Suppressor macrophage (primary cell): ENCODE measurements around the gene DEGS2.
A peak's percentile ranks its signal among the peaks of the same experiment; 100 is the strongest.
"Not testable (repeated sequence)": the region's sequence is repeated elsewhere in the genome, so short reads cannot be mapped to it uniquely, and the experiment has no call there.

Experiments used
- DNase-seq, 4 experiments: peaks; one replicate each; pipeline ENCODE4 v3.0.0-alpha.2; 2020 to 2022
- total RNA-seq, 17 experiments: gene quantifications; one replicate each; lab custom pipeline; 2026; ENCODE audit warnings: mixed read lengths in 6 of 17, inconsistent platforms in 3 of 17; lab: John Stamatoyannopoulos, UW

The DEGS2 gene
- total RNA-seq: 0 to 2.2 (median 0.21) reads per million in 17 experiments

DNA sequence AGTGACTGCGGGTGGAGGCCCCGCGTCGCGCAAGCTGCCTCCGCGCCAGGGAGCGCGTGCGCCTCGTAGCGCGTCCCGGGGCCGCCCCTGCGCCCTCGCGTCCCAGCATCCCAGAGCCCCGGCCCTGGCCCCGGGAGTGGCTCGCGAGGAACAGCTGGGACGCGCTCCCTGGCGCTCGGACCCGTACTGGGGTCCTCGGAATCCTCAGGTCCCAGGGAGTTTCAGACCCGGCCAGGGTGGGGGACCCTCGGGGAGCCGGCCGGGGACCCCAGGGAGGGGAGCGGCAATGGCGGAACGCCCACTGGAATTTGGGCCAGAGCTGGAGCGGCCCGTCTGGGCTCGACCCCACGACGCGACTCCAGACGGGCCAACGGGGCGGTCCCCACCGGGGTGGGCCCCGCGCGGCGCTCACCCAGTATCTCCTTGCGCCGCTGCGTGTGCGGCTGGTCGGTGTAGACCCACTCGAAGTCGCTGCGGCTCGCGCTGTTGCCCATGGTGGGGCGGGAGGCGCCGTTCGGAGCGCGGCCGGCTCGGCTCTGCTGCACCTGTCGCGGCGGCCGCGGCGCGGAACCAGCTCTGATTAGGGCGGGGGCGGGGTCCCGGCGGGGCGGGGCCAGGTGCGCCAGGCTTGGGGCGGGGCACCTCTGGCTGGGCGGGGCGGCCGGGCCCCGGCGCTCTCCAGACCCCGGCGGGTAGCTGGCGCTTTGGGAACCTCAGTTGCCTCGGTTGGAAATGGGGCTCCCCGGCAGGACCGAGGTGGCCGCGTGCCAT, at the start of gene DEGS2:
Gene DEGS2 (minus strand): TSS at position 552 of the 771 bp plus-strand sequence. CDS start 58 bp downstream, at position 494.
- peak in 1 of 4 experiments; percentile 38 for DNase-seq

DNA sequence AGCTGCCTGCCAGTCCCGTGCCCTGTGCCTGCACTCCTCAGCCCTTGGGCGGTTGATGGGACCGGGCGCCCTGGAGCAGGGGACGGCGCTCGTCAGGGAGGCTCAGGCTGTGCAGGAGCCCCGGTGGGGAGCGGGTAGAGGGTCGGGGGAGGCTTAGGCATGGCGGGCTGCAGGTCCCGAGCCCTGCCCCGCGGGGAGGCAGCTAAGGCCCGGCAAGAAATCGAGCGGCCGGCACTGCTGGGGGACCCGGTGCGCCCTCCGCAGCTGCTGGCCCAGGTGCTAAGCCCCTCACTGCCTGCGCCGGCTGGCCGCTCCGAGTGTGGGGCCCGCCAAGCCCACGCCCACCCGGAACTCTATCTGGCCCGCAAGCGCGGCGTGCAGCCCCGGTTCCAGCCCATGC, 48.7 kb upstream of the DEGS2 start:
- not testable (repeated sequence) for DNase-seq

DNA sequence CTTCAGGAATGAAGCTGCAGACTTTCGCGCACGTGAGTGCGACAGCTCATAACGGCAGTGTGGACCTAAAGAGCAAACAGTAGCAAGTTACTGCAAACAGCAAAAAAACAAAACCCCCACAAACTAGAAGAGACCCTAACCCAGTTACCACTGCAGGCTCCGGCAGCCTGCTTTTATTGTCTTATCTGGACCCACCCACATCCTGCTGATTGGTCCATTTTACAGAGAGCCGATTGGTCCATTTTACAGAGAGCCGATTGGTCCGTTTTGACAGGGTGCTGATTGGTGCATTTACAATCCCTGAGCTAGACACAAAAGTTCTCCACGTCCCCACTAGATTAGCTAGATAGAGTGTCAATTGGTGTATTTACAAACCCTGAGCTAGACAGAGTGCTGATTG, 48.1 kb upstream of the DEGS2 start:
- not testable (repeated sequence) for DNase-seq

DNA sequence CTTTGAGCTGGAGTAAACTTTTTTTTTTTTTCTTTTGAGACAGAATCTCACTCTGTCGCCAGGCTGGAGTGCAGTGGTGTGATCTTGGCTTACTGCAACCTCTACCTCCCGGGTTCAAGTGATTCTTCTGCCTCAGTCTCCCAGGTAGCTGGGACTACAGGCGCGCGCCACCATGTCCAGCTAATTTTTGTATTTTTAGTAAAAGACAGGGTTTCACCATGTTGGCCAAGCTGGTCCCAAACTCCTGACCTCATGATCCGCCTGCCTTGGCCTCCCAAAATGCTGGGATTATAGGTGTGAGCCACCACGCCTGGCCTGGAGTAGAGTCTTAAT, 45.4 kb upstream of the DEGS2 start:
- not testable (repeated sequence) for DNase-seq

DNA sequence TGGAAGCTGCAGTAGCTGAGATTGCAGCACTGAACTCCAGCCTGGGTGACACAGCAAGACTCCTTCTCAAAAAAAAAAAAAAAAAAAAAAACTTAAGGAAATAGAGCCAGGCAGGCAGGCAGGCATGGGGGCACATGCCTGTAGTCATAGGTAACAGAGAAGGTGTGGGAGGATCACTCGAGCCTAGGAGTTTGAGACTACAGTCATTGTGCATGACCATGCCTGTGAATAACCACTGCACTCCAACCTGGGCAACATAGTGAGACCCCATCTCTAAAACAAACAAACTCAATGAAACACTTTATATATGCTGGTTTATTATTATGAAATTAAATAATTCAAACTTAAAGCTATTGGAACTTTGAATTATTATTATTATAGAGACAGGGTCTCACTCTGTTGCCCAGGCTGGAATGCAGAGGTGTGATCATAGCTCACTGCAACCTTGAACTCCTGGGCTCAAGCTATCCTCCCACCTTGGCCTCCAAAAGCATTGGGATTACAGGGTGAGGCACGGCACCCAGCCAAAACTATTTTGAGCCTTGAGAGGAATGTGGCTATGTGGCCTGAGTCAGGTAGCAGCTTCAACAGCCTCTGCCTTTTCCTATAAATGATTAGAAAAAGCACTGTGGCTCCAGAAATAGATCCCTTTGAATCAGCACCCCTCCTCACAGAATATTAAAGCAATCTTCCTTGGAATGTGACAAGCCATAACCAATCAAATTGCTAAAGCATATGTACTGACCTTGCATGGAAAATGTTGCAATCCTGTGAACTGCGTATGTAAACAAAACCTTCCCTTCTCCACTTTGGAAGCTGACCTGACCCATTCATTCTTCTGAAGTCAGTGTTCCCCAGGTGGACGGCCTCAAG, 44.8 kb upstream of the DEGS2 start:
- no peak for DNase-seq

DNA sequence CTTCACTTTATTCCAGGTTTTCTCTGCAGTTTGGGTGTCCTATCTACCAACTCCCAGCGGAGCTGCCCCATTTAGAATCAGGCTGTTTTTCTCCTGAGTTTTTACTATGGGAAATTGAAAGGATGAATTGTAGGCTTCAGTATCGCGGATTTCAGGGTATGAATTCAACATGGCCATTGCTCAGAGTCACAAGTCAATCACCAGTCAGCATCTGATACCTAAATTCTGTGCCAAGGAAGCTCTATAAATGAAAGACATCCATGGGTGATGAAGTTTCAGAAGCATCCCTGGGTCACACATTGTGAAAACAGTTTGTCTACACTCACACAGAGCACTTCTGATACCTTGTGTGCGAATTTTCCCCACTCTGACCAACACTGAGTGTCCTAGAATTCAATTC, 43.7 kb upstream of the DEGS2 start:
- no peak for DNase-seq

DNA sequence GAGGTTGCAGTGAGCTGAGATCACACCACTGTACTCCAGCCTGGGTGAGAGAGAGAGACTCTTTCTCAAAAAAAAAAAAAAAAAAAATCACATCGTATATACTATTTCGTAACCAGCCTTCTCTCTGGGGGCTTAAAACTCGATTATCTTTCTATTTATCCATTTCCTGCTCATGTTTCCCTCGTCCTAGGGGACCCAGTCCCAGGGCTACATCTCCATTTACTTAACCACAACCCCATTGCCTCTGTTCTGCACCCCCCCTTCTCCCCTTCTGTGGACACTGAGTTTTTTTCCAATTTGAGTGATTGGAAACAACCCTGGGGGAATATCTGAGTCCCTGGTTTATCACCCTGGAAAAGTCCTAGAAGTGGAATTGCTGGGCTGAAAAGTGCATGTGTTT, 43.3 kb upstream of the DEGS2 start:
- DNase-seq: no peak

DNA sequence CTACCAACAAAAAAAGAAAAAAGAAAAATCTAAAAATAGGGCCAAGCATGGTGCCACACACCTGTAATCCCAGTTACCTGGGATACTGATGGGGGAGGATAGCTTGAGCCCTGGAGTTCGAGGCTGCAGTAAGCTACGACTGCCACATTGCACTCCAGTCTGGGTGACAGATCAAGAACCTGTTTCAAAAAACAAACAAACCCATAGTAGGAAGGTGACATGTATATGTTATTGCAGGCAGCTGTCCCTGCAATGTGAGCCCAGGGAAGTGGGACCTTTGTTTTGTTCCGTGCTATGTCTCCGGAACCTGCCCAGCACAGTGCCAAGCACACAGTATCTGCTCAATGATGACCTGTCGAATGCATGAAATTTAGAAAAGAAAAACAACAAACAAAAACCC, 42.3 kb upstream of the DEGS2 start:
- no peak for DNase-seq

DNA sequence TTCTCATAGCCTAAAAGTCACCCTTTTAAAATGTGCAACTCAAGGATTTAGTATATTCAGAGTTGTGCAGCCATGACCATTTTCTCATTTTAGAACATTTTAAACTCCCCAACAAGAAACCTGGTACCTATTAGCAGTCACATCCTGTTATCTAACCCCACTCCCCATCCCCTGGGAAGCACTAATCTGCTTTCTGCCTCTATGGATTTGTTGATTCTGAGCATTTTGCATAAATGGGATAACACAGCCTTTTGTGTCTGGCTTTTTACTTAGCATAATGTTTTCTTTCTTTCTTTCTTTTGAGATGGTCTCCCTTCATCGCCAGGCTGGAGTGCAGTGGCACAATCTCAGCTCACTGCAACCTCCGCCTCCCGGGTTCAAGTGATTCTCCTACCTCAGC, 40.9 kb upstream of the DEGS2 start:
- DNase-seq: no peak

DNA sequence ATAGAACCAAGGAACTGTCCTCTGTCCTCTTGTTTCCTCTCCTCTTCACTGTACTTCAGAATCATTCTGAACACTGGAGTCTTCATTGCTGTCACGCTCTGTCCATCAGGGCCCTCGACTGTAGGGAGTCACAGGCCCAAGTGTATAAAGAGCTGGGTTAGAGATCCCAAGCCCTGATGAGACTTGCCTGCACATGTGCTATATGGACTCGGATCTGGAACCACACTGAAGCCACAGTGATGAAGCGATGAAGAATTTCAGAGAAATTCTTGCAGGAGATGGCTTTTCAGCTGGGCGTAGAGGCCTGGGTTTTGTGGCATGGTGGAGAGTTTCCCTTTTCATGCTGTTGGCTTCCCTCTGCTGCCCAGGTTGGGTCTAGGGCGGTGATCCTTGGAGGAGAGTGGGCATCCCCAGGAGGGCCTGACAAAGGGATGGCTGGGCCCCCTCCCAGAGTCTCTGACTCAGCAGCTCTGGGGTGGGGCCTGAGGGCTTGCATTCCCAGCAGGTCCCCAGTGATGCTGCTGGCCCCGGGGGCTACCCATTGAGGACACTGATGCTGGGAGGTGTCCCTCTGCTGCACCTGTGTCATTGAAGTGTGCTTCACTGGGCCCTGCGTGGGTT, 39.9 kb upstream of the DEGS2 start:
- no peak for DNase-seq

DNA sequence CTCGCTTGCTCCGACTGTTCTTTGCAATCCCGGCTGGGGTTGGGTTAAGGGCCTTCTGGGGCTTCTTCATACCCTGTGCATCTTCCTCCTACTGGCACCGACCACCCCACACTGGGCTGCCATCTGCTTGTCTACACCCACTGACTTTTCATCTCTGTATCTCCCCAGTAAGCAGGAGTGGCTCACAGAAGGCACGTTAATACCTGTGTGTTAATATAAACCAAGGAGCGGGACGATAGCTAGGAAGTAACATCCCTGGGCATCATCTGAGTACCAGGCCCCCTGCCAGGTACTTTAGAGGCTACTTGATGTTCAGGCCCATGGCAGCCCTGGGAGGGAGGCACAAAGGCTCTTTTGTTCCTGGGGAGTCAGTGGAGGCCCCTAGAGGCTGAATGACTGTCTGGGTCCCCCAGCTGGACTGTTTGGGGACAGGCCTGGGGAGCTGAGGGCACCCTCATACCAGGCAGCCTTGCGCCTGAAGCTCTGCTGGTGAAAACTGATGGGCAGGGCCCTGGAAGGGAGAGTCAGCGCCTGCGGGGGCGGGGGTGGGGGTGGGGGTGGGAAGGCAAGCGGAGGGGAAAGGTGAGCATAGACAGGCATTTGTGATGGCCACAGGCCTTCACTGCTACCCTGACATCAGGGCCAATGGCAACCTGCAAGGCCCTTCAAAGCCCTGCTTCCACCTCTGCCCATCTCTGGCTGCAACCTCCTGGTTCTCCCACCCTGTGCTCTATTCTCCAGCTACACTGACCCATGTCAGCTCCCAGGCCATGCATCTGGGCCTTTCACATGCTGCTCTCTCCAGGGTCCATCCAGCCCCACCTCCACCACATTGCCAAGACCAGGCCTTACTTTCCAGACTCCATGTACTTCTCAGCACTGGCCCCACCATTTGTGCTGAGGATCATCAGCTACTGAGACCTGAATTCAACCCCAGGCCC, 34.2 kb upstream of the DEGS2 start:
- peak in 1 of 4 experiments; percentile 8 for DNase-seq

DNA sequence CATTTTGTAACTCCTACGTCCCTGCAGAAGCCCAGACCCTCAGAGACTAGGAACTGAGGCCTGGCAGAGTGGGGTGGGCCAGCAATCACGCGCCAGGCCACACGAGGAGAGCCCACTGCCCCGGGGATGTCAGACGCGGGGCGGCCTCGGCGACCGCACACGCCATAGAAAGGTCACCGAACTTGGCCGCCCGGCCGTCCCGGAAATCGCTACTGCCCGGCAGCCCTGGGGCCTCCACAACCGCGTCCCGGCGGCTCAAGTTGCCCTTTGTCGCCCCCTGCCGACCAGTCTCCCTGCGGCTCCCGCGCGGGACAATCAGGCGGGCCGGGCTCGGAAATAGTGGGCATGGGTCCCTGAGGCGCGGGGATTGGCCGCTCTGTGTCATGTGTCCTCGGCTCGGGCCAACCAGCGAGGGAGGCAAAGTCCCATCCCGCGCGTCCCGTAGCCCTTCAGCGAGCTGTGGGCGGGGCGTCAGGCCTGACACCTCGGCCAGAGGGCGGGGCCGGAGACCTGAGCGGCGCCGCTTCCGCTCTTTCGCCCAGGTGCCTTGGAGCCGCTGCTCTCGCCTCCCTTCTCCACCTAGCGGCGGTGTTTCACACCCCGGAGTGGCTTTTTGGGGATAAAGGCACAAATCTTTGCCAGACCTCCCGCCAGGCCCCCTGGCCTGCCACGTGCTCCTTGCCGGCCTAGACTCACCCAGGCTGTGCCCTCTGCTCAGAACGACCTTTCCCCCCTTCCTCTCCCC, 33.4 kb upstream of the DEGS2 start:
- DNase-seq: peak; percentile 99

DNA sequence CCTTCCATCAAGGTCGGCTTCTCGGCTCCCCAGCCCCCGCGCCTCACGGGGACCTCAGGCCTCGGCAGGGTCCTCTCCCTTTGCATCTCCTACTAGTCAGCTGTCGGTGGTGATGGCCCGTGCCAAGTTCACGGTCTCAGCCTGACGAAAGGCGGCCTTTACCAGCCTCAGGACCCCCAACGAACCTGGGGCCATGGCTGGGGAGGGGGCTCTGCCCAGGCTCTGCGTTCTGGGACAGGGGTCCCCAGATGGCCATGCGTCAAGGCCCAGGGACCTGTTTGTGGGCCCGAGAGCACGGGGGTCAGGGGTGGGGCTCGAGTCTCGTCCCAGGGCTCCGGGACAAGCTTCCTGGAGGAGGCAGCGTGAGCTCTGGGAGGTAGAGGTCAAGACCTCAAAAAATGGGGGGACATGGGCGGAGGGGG, 32.8 kb upstream of the DEGS2 start:
- DNase-seq: peak in 1 of 4 experiments; percentile 19

DNA sequence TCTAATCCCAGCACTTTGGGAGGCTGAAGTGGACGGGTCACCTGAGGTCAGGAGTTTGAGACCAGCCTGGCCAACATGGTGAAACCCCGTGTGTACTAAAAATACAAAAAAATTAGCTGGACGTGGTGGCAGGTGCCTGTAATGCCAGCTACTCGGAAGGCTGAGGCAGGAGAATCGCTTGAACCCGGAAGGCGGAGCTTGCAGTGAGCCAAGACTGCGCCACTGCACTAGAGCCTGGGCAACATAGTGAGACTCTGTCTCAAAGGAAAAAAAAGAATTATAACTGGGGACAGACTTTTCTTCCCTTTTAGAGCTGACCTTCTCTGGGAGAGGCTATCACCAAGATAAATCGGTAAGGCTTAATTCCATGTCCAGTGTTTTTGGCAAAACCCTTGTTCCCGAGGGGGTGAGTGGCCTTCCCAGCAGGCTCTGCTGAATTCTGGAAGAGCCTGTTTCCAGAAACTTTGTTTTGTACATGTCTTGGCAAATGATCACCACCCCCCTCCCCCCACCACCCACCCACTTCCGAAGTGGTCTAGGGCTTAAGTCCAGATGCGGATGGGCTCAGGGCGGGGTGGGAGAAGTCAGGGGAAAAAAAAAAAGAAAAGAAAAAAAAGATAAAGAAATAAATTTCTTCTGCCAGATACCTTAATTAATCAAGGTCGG, 32.3 kb upstream of the DEGS2 start:
- DNase-seq: no peak

DNA sequence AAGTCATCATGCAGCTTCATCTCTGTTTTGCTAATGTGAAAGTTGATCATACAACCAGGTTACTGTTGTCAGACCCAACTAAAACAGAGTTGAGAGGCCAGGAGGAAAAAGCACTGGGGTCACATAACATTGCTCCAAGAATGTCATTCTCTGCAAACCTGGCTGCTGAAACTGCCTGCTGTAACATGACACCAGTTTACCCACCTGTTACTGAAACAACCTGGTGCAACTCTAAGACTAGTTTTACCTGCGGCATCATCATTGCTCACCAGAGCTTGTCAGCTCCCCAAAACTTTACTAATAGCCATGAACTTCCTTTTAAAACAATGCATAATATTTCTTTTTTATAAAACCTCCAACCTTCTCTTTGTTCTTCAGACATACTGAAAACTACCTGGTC, 30.7 kb upstream of the DEGS2 start:
- DNase-seq: no peak

DNA sequence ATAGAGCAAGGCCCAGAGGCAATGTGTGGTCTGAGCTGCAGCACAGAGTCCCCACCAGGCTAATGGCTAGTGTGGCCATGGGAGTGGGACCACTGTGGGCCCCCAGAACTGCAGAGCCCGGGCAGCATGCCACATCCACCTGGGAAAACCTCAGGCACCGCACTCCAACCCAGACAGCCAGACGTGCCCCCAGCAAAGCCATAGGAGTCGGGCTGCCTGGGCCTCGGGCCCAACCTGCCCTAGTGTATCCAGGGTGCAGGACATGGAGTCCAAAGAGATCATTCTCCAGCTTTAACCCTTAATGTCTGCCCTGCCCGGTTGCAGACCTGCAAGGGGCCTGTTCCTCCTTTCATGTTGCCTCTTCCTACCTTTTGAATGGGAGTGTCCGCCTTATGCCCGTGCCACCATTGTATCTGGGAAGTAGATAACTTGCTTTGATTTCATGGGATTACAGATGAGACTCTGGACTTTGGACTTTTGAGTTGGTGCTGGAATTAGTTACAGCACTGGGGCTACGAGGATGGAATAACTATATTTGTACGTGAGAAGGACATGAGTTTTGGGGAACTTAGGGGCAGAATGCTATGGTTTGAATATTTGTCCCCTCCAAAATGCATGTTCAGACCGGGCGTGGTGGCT, 29.1 kb upstream of the DEGS2 start:
- no peak for DNase-seq

DNA sequence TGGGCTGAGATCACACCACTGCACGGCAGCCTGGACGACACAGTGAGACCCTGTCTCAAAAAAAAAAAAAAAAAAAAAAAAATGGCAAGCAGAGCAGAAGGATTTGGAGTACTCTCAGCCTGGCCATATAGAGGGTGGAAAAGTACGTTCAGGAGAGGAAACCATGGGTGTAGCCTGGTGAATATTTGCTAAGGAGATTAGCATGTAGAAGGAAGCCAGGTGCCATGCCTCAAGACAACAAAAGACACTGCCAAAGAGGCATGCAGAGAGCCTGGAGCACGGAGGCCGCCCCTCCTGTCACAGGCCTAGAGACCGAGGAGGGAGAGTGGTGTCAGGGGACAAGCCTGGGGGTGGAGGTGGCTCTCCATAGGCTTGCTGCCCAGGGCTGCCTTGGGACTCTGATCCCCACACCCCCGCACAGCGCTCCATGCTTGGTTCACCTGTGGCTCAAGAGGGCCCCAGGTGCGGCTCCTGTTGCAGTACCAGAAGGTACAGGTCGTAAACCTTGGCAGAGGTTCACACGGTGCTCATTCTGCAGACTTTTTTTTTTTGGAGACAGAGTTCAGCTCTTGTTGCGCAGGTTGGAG, 27.9 kb upstream of the DEGS2 start:
- no peak for DNase-seq

DNA sequence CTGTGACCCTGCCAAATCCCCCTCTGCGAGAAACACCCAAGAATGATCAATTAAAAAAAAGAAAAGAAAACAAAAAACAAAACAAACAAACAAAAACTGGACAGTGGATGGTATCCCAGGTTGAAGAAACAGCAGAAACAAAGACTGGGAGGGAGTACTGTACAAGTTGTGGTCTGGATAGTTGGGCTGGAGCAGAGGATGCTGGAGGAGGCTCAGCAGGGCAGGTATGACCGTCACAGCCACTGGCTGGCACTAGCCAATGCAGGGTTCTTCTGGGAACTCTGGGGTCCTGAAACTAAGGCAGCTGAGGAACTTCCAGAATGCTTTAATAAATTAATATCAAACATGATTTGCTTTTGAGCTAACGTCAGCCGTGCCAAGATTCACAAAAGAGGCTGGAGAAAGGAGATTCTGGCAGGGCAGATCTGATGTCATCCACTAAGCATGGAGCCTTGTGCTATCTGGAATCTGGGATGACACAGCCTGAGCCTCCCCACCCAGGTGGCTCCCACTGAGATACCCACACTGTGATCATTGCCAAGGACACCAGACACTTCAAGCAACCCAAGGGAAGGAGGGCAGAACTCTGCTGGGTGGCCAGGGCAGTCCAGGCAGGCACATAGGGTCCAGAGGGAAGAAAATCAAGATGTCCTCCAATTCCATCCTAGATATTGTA, 22.6 kb upstream of the DEGS2 start:
- DNase-seq: not testable (repeated sequence)

DNA sequence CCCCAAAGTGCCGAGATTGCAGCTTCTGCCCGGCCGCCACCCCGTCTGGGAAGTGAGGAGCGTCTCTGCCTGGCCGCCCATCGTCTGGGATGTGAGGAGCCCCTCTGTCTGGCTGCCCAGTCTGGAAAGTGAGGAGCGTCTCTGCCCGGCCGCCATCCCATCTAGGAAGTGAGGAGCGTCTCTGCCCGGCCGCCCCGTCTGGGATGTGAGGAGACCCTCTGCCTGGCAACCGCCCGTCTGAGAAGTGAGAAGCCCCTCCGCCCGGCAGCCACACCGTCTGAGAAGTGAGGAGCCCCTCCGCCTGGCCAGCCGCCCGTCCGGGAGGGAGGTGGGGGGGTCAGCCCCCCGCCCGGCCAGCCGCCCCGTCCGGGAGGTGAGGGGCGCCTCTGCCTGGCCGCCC, 21.2 kb upstream of the DEGS2 start:
- not testable (repeated sequence) for DNase-seq
